ENCODE results near the gene SIGLEC1. TPM values are rescaled to one million over a fixed set of nuclear protein-coding genes. Genes with fewer than 3 reads are reported as not detected.

SIGLEC1 gene
- total RNA-seq, 1 experiment from 2014 or later, result not detected

DNA sequence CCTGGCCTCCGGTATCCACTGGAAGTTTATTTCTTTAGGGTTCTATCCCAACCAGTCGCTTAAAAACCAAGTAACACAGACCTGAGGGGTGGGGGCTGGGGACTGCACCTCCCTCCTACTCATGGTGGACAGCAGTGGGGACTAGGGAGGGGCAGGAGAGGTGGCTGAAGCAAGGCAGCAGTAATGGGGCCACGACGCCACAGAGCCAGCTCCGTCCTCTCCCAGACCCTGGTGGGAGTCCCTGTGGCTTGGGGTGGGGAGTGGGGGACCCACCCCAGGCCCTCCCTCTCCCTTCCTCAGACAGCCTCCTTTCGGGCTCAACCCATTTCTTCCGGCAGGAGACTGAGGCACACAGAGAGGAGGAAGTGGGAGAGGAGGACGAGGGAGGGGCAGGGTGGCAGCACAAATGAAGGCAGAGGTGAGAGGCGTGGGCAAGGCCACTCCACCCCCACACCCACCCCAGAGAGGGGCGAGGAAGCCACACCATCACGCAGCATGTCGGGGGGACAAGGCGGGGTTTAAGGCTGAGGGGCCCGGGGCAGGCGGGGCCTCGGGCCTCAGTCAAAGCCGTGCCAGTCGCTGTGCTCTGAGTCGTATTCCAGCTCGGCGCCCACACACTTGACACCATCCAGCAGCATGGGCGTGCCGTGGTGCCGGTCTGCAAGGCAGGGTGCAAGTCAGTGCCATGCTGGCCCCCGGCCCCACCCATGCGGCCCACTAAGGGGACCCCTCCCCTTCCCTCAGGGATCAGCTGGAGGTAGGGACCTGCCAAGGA lies 41.3 kb upstream of the SIGLEC1 start:
- no peaks in the 10 kb centered on the region for H3K9me3 ChIP-seq (ENCODE audit: low read length)
- no peaks in the 10 kb centered on the region for H3F3A ChIP-seq (ENCODE audit: low read length, unreplicated experiment)
- no peak overlapping the region for H3K9ac ChIP-seq (ENCODE audit: low read length)
- H3K27ac ChIP-seq (ENCODE audit: low read length), result no peak overlapping the region
- POLR2A ChIA-PET (ENCODE audit: unreplicated experiment), result interaction anchor here (0.6 kb wide), 1 partner anchor 12 kb away, joined by 4 read pairs; no protein-coding TSS in a partner anchor
- no peak overlapping the region for H3K4me3 ChIP-seq (ENCODE audit: low read length)
- CTCF ChIA-PET, result interaction anchor here (0.6 to 1.1 kb wide), 5 partner anchors 11 to 101 kb away, joined by 4 to 6 read pairs (median 5); partner anchors contain the start of gene SPEF1
- ATAC-seq (no peak), DNase-seq (no peak)
- intact Hi-C loops (cut with micrococcal nuclease), result loop anchor here (1.0 kb wide), 1 partner anchor 28 kb away; the partner anchor contains the start of gene SPEF1
- no peaks in the 10 kb centered on the region for H3K27me3 ChIP-seq (ENCODE audit: low read length)
- no peak overlapping the region for H3K4me2 ChIP-seq (ENCODE audit: low read length)
- TF ChIP-seq EZH2 (IDR thresholded peaks at IDR 0.05; ENCODE audit: low read length, unreplicated experiment) (no peak), EZH2phosphoT487 (IDR thresholded peaks at IDR 0.05; ENCODE audit: borderline replicate concordance, low read length) (no peak)
- TF ChIP-seq, protein P1, sequence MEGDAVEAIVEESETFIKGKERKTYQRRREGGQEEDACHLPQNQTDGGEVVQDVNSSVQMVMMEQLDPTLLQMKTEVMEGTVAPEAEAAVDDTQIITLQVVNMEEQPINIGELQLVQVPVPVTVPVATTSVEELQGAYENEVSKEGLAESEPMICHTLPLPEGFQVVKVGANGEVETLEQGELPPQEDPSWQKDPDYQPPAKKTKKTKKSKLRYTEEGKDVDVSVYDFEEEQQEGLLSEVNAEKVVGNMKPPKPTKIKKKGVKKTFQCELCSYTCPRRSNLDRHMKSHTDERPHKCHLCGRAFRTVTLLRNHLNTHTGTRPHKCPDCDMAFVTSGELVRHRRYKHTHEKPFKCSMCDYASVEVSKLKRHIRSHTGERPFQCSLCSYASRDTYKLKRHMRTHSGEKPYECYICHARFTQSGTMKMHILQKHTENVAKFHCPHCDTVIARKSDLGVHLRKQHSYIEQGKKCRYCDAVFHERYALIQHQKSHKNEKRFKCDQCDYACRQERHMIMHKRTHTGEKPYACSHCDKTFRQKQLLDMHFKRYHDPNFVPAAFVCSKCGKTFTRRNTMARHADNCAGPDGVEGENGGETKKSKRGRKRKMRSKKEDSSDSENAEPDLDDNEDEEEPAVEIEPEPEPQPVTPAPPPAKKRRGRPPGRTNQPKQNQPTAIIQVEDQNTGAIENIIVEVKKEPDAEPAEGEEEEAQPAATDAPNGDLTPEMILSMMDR (conservative IDR thresholded peaks at IDR 0.05; ENCODE audit: low read depth, low read length), result no peak
- no peaks in the 10 kb centered on the region for H3K79me2 ChIP-seq (ENCODE audit: low read length)
- no peaks in the 10 kb centered on the region for H3K9me2 ChIP-seq (replicated peaks; ENCODE audit: low read length)
- no peak overlapping the region for H2AFZ ChIP-seq (ENCODE audit: low read length)
- peaks cover 18% of the 10 kb centered on the region for H3K36me3 ChIP-seq (ENCODE audit: low read depth, low read length)
- no peaks in the 10 kb centered on the region for H4K20me1 ChIP-seq (ENCODE audit: low read length)
- BruUV-seq (replicated peaks), result TSS peak; percentile 75
- no peaks in the 10 kb centered on the region for H3K4me1 ChIP-seq (ENCODE audit: insufficient read depth, low read length)

DNA sequence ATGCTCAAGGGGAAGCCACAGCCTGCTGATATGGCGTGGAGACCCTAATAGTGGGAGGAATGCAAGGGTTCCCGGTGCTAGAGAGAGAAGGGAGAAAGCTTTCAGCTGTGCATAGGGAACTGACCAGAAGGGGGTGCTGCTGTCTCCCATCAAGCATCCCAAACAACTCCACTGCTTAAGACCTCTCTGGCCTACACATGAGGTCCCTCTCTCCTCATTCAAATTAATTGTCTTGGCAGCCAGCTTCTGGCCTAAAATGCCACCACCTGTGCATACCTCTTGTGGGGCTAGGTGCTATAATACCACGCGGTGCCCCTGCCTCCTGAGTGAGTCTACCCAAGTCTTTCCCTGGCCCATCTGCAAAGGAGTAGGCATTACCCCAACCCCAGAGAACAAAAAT lies 40.7 kb upstream of the SIGLEC1 start:
- BruUV-seq (replicated peaks), result no TSS peak
- Histone ChIP-seq H3K36me3 (ENCODE audit: low read depth, low read length) (peaks cover 14% of the 10 kb centered on the region), H3K79me2 (ENCODE audit: low read length) (no peaks in the 10 kb centered on the region), H3K9me3 (ENCODE audit: low read length) (no peaks in the 10 kb centered on the region), H3K9me2 (replicated peaks; ENCODE audit: low read length) (no peaks in the 10 kb centered on the region), H2AFZ (ENCODE audit: low read length) (no peak overlapping the region), H3K4me3 (ENCODE audit: low read length) (no peak overlapping the region), H4K20me1 (ENCODE audit: low read length) (no peaks in the 10 kb centered on the region), H3K27ac (ENCODE audit: low read length) (no peak overlapping the region), H3K4me1 (ENCODE audit: insufficient read depth, low read length) (no peaks in the 10 kb centered on the region), H3K27me3 (ENCODE audit: low read length) (no peaks in the 10 kb centered on the region), H3K9ac (ENCODE audit: low read length) (no peak overlapping the region), H3K4me2 (ENCODE audit: low read length) (no peak overlapping the region), H3F3A (ENCODE audit: low read length, unreplicated experiment) (no peaks in the 10 kb centered on the region)
- POLR2A ChIA-PET (ENCODE audit: unreplicated experiment), result no interaction called here
- intact Hi-C loops (cut with micrococcal nuclease), result loop anchor here (1.0 kb wide), 1 partner anchor 28 kb away; the partner anchor contains the start of gene SPEF1
- CTCF ChIA-PET, result interaction anchor here (0.6 to 1.1 kb wide), 5 partner anchors 10 to 102 kb away, joined by 4 to 6 read pairs (median 5); partner anchors contain the start of gene SPEF1
- ATAC-seq (peak; percentile 80), DNase-seq (peak; percentile 68)
- no peak for TF ChIP-seq EZH2 (IDR thresholded peaks at IDR 0.05; ENCODE audit: low read length, unreplicated experiment)
- TF ChIP-seq, protein P1 (conservative IDR thresholded peaks at IDR 0.05; ENCODE audit: low read depth, low read length), result peak; percentile 88
- TF ChIP-seq EZH2phosphoT487 (IDR thresholded peaks at IDR 0.05; ENCODE audit: borderline replicate concordance, low read length), result no peak

DNA sequence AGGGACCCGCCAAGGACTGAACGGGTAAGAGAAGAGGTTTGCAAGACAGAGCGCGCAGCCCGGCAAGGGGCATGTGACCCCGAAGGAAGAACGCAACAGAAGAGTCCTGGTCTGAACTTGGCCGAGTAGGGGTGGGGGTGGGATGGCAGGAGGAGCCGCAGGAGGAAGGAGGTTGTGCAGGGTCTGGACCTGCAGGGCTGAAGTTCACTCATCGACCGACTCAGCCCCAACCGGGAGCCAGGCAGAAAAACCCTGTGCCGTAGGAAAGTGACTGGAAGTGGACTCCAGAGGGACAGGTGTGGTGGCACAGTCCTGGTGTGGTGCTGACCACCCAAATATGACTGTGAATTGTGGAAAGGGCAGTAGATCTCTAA lies 40.0 kb upstream of the SIGLEC1 start:
- no peak overlapping the region for H3K9ac ChIP-seq (ENCODE audit: low read length)
- ATAC-seq (no peak), DNase-seq (no peak)
- BruUV-seq (replicated peaks), result no TSS peak
- H3F3A ChIP-seq (ENCODE audit: low read length, unreplicated experiment), result no peaks in the 10 kb centered on the region
- no peak overlapping the region for H2AFZ ChIP-seq (ENCODE audit: low read length)
- no peaks in the 10 kb centered on the region for H3K27me3 ChIP-seq (ENCODE audit: low read length)
- POLR2A ChIA-PET (ENCODE audit: unreplicated experiment), result no interaction called here
- H3K79me2 ChIP-seq (ENCODE audit: low read length), result no peaks in the 10 kb centered on the region
- no peaks in the 10 kb centered on the region for H3K4me1 ChIP-seq (ENCODE audit: insufficient read depth, low read length)
- TF ChIP-seq EZH2 (IDR thresholded peaks at IDR 0.05; ENCODE audit: low read length, unreplicated experiment), result no peak
- TF ChIP-seq, protein P1 (conservative IDR thresholded peaks at IDR 0.05; ENCODE audit: low read depth, low read length), result no peak
- TF ChIP-seq EZH2phosphoT487 (IDR thresholded peaks at IDR 0.05; ENCODE audit: borderline replicate concordance, low read length), result no peak
- H3K4me2 ChIP-seq (ENCODE audit: low read length), result no peak overlapping the region
- intact Hi-C loops (cut with micrococcal nuclease), result no loop called here
- H4K20me1 ChIP-seq (ENCODE audit: low read length), result no peaks in the 10 kb centered on the region
- H3K36me3 ChIP-seq (ENCODE audit: low read depth, low read length), result peaks cover 9% of the 10 kb centered on the region; the same call in 1 of the 2 replicates
- H3K4me3 ChIP-seq (ENCODE audit: low read length), result no peak overlapping the region
- no peak overlapping the region for H3K27ac ChIP-seq (ENCODE audit: low read length)
- no peaks in the 10 kb centered on the region for H3K9me3 ChIP-seq (ENCODE audit: low read length)
- CTCF ChIA-PET, result interaction anchor here (1.0 to 1.1 kb wide), 4 partner anchors 9 to 102 kb away, joined by 5 to 6 read pairs (median 6); partner anchors contain the start of gene SPEF1
- H3K9me2 ChIP-seq (replicated peaks; ENCODE audit: low read length), result no peaks in the 10 kb centered on the region
